K562 (cell line): ENCODE results near the gene DNAJB2.

Source experiments
- EZH2 ChIP-seq: IDR thresholded peaks from 2 replicates; pipeline ENCODE4 v1.6.1; 2012; ENCODE audit warnings: low read depth, mild to moderate bottlenecking, inconsistent platforms, low read length, borderline replicate concordance
- MAFG ChIP-seq: fragments of 450-650 bp; conservative IDR thresholded peaks from 2 replicates; pipeline ENCODE4 v1.6.1; 2016; ENCODE audit warnings: missing genetic modification characterization, missing compliant biosample characterization
- NFE2L1 ChIP-seq: fragments of 450-650 bp; IDR thresholded peaks from 2 replicates; pipeline ENCODE4 v1.6.1; 2016; ENCODE audit warnings: missing genetic modification characterization, low read depth, mild to moderate bottlenecking, missing compliant biosample characterization, moderate library complexity, borderline replicate concordance
- POLR2A ChIP-seq: fragments of 450-650 bp; conservative IDR thresholded peaks from 2 replicates; pipeline ENCODE4 v1.6.1; 2016
- SMC3 ChIP-seq: conservative IDR thresholded peaks from 2 replicates; pipeline ENCODE4 v1.6.1; 2011; ENCODE audit warnings: low read depth, low read length, improper control_type of control experiment; ENCODE audit not compliant: insufficient read depth

DNA sequence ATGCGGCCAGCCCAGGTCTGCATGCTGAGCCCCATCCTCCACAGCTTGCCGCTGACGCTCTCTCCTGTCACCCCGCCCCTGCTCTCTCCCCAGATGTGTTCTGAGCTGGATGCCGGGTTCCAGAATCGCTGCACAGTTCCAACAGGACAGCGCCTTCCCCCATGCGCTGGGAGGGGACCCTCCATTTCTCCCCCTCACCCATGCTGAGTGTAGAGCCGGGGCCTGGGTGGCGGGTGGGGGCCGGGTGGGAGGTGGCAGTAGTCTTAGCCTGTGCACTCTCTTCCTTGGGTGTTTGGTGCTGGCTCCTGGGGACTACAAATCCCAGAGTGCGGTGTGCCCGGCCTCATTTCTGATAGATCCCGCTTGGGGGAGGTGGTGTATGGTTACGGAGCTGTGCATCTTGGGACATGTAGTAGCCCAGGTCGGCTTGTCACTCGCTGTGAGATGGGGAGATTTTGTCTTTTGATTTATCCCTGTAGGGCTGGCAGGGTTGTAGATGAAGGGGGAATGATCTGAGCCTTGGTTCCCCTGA lies 6.8 kb downstream of the DNAJB2 start:
- TF ChIP-seq MAFG (tag), result no peak
- TF ChIP-seq EZH2, result no peak
- no peak for TF ChIP-seq NFE2L1 (tag)
- no peak for TF ChIP-seq POLR2A
- TF ChIP-seq SMC3, result no peak
